GM23248 (cell line): Measurements from ENCODE around the gene RC3H2.

Source experiments
- EZH2 ChIP-seq: fragments of 200-600 bp; sonication (generic); IDR thresholded peaks from 2 replicates; pipeline ENCODE4 v1.6.1; 2018; ENCODE audit warnings: antibody characterized with exemption, mild to moderate bottlenecking; ENCODE audit not compliant: insufficient read depth, poor library complexity, severe bottlenecking
- EZH2phosphoT487 ChIP-seq: fragments of 200-600 bp; sonication (generic); IDR thresholded peaks from 2 replicates; pipeline ENCODE4 v1.6.1; 2018; ENCODE audit warnings: antibody characterized with exemption, moderate library complexity, mild to moderate bottlenecking, low read depth; ENCODE audit not compliant: insufficient read depth

- no peak for TF ChIP-seq EZH2
- TF ChIP-seq EZH2phosphoT487 = no peak
These were observed 49.1 kb upstream of the RC3H2 start for GRCh38 chr9:122954253-122954691.
